Measurements from ENCODE around the gene PPP2R1B. TPM values are rescaled to one million over a fixed set of nuclear protein-coding genes. Genes with fewer than 3 reads are reported as not detected.

PPP2R1B gene
- total RNA-seq, 1 donor from 2014 or later, result 35.6 TPM

DNA sequence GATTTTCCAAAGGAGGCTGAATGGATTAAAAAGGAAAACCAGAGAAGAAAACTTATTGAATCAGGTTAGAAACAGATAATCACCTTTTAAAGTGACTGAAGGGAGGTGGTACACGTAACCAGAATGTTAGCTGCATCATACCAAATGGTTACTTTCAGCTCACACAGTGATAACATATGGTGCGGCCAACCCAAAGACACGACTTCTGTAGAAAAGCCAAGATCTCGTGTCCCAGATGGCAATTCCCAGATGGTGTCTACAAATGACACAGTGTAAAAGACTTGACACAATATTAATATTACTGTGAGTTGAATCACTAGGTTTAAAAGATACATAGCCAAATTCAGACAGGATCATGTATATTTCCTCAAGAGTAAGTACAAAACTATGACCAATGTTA is 5.2 kb downstream of the PPP2R1B start:
- no peaks in the 10 kb centered on the region for H3K9me3 ChIP-seq
- H3K4me3 ChIP-seq, result no peak overlapping the region
- H3K36me3 ChIP-seq, result peaks cover 0 to 34% of the 10 kb centered on the region in 2 donors
- TF ChIP-seq POLR2AphosphoS5 (IDR thresholded peaks at IDR 0.05; ENCODE audit: insufficient read depth in 1 of 2, low read depth in 1 of 2) (no peak), POLR2A (IDR thresholded peaks at IDR 0.05) (no peak)
- TF ChIP-seq, protein P1, sequence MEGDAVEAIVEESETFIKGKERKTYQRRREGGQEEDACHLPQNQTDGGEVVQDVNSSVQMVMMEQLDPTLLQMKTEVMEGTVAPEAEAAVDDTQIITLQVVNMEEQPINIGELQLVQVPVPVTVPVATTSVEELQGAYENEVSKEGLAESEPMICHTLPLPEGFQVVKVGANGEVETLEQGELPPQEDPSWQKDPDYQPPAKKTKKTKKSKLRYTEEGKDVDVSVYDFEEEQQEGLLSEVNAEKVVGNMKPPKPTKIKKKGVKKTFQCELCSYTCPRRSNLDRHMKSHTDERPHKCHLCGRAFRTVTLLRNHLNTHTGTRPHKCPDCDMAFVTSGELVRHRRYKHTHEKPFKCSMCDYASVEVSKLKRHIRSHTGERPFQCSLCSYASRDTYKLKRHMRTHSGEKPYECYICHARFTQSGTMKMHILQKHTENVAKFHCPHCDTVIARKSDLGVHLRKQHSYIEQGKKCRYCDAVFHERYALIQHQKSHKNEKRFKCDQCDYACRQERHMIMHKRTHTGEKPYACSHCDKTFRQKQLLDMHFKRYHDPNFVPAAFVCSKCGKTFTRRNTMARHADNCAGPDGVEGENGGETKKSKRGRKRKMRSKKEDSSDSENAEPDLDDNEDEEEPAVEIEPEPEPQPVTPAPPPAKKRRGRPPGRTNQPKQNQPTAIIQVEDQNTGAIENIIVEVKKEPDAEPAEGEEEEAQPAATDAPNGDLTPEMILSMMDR (IDR thresholded peaks at IDR 0.05), result no peak
- H3K27ac ChIP-seq, result no peak overlapping the region
- DNase-seq (ENCODE audit: extremely low spot score in 2 of 2), result no peak
- H3K4me1 ChIP-seq, result peaks cover 16% of the 10 kb centered on the region
- intact Hi-C loops (cut with DNase I), result no loop called here
- no peaks in the 10 kb centered on the region for H3K27me3 ChIP-seq

- intact Hi-C loops (cut with DNase I), result no loop called here
- no peak overlapping the region for H3K27ac ChIP-seq
- H3K9me3 ChIP-seq, result no peaks in the 10 kb centered on the region
- TF ChIP-seq POLR2AphosphoS5 (IDR thresholded peaks at IDR 0.05; ENCODE audit: insufficient read depth in 1 of 2, low read depth in 1 of 2) (no peak), POLR2A (IDR thresholded peaks at IDR 0.05) (no peak)
- no peak overlapping the region for H3K4me3 ChIP-seq
- DNase-seq (ENCODE audit: extremely low spot score in 2 of 2), result no peak
- no peaks in the 10 kb centered on the region for H3K27me3 ChIP-seq
- peaks cover 0 to 36% of the 10 kb centered on the region in 2 donors for H3K36me3 ChIP-seq
- peaks cover 12% of the 10 kb centered on the region for H3K4me1 ChIP-seq
These were observed 6.3 kb downstream of the PPP2R1B start for GRCh38 chr11:111759778-111760407.

DNA sequence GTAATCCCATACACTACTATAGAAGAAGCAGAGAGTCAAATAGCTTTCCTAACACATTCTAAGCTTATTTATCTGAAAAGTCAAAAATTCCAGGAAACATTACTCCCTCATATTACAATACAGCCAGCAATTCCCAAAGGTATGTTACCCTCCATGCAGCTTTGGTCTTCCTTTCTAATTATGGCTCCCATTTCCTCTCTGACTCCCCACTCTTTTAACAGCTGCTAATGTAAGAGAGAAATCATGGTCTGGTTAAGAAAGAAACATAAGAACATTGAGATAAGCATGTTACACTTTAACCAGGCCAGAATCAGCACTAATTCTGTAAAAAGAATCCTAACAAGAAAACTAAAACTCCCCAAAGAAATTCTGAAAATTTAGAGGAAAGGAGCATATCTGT is 6.8 kb downstream of the PPP2R1B start:
- TF ChIP-seq, protein P1 (IDR thresholded peaks at IDR 0.05), result no peak
- TF ChIP-seq POLR2AphosphoS5 (IDR thresholded peaks at IDR 0.05; ENCODE audit: insufficient read depth in 1 of 2, low read depth in 1 of 2) (no peak), POLR2A (IDR thresholded peaks at IDR 0.05) (no peak)
- peaks cover 7% of the 10 kb centered on the region for H3K4me1 ChIP-seq
- H3K27me3 ChIP-seq, result no peaks in the 10 kb centered on the region
- no peak overlapping the region for H3K4me3 ChIP-seq
- no peaks in the 10 kb centered on the region for H3K9me3 ChIP-seq
- peaks cover 0 to 41% of the 10 kb centered on the region in 2 donors for H3K36me3 ChIP-seq
- intact Hi-C loops (cut with DNase I), result no loop called here
- no peak for DNase-seq (ENCODE audit: extremely low spot score in 2 of 2)
- no peak overlapping the region for H3K27ac ChIP-seq

DNA sequence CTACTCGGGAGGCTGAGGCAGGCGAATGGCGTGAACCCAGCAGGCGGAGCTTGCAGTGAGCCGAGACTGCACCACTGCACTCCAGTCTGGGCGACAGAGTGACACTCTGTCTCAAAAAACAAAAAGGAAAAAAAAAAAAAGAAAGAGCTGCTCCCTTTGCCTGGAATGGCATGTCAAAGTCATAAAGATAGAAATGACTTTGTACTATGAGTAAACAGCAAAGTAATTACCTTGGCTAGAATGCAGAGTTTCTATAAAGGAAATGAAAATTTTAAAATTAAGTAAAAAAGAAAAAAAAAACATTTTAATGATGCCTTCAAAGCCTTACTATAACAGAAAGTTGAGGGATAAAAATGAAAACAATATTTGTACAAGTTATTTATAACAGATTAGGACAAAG is 10.1 kb downstream of the PPP2R1B start:
- Histone ChIP-seq H3K36me3 (peaks cover 6 to 64% of the 10 kb centered on the region in 2 donors), H3K27ac (no peak overlapping the region), H3K27me3 (no peaks in the 10 kb centered on the region), H3K4me3 (no peak overlapping the region), H3K9me3 (no peaks in the 10 kb centered on the region), H3K4me1 (no peaks in the 10 kb centered on the region)
- no peak for DNase-seq (ENCODE audit: extremely low spot score in 2 of 2)
- intact Hi-C loops (cut with DNase I), result no loop called here
- no peak for TF ChIP-seq POLR2A (IDR thresholded peaks at IDR 0.05)
- TF ChIP-seq POLR2AphosphoS5 (IDR thresholded peaks at IDR 0.05; ENCODE audit: insufficient read depth in 1 of 2, low read depth in 1 of 2), result no peak
- TF ChIP-seq, protein P1 (IDR thresholded peaks at IDR 0.05), result no peak

GRCh38 chr11:111749646-111750045 is 16.5 kb downstream of the PPP2R1B start:
- Histone ChIP-seq H3K36me3 (peaks cover 8 to 65% of the 10 kb centered on the region in 2 donors), H3K27ac (no peak overlapping the region), H3K4me1 (no peaks in the 10 kb centered on the region), H3K27me3 (no peaks in the 10 kb centered on the region), H3K9me3 (no peaks in the 10 kb centered on the region), H3K4me3 (no peak overlapping the region)
- DNase-seq (ENCODE audit: extremely low spot score in 2 of 2), result no peak
- no peak for TF ChIP-seq POLR2AphosphoS5 (IDR thresholded peaks at IDR 0.05; ENCODE audit: insufficient read depth in 1 of 2, low read depth in 1 of 2)
- TF ChIP-seq, protein P1 (IDR thresholded peaks at IDR 0.05), result no peak
- TF ChIP-seq POLR2A (IDR thresholded peaks at IDR 0.05), result no peak
- intact Hi-C loops (cut with DNase I), result no loop called here
